Activated CD4-positive, alpha-beta T cell treated with anti-CD3 and anti-CD28 coated beads, Interleukin-2, amount 10 ng/mL, durations not matched to agents 24 days and 14 days (primary cell): ENCODE results near the gene SLC25A48. TPM values are rescaled to one million over a fixed set of nuclear protein-coding genes. Genes with fewer than 3 reads are reported as not detected.

Source experiments
- DNase-seq: peaks from one replicate; pipeline ENCODE4 v3.0.0; 2022
- H3K27ac Mint-ChIP-seq: one replicate; pipeline ENCODE4 v1.8.0; 2022; ENCODE audit warnings: mild to moderate bottlenecking, mixed read lengths
- H3K27me3 Mint-ChIP-seq: one replicate; pipeline ENCODE4 v1.8.0; 2022; ENCODE audit warnings: mixed read lengths
- H3K36me3 Mint-ChIP-seq: one replicate; pipeline ENCODE4 v1.8.0; 2022; ENCODE audit warnings: low read depth, mild to moderate bottlenecking, mixed read lengths
- H3K4me1 Mint-ChIP-seq: one replicate; pipeline ENCODE4 v1.8.0; 2021; ENCODE audit warnings: mixed read lengths
- H3K4me3 Mint-ChIP-seq: one replicate; pipeline ENCODE4 v1.8.0; 2022; ENCODE audit warnings: mild to moderate bottlenecking, moderate library complexity, mixed read lengths
- H3K9me3 Mint-ChIP-seq: one replicate; pipeline ENCODE4 v1.8.0; 2021; ENCODE audit warnings: mixed read lengths
- intact Hi-C: fragments of 100-400 bp; cut with micrococcal nuclease; formaldehyde crosslinking; loops from one replicate; pipeline ENCODE4 v1.15.1; 2023
- total RNA-seq: library from RNA; stranded (reverse); gene quantifications from 2 replicates; pipeline ENCODE4 v1.2.3, GENCODE V29; 2022

The SLC25A48 gene
- total RNA-seq, 1 donor from 2014 or later: not detected

DNA sequence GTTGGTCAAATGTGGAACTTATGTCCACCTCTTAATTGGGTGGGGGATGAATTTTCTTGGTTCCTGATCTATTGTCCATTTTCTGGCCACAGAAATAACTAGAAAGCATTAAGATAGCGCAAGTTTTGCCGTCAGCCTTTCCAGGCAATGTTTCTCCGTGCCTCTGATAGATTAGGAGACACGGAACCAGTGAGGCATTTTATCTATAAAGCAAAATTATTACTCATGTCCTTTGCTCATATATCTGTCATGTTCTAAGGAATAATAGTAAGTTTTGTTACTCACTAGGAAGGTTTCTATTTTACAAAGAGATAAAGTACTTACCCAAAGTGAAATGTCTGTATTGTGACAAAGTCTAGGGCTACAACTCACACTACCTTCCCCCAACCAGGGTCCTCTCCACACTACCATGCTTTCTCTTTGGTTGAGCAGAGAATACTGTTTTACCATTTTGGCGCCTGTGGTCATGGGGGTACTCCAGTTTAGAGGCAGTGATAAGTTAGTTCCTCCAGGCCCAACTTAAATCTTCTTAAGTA lies 81.1 kb downstream of the SLC25A48 start:
- intact Hi-C loops: no loop called here
- DNase-seq: no peak
- no peaks in the 10 kb centered on the region for H3K36me3 Mint-ChIP-seq
- peaks cover 12% of the 10 kb centered on the region for H3K27me3 Mint-ChIP-seq
- H3K27ac Mint-ChIP-seq: no peak overlapping the region
- no peaks in the 10 kb centered on the region for H3K4me1 Mint-ChIP-seq
- no peak overlapping the region for H3K4me3 Mint-ChIP-seq
- H3K9me3 Mint-ChIP-seq: no peaks in the 10 kb centered on the region

DNA sequence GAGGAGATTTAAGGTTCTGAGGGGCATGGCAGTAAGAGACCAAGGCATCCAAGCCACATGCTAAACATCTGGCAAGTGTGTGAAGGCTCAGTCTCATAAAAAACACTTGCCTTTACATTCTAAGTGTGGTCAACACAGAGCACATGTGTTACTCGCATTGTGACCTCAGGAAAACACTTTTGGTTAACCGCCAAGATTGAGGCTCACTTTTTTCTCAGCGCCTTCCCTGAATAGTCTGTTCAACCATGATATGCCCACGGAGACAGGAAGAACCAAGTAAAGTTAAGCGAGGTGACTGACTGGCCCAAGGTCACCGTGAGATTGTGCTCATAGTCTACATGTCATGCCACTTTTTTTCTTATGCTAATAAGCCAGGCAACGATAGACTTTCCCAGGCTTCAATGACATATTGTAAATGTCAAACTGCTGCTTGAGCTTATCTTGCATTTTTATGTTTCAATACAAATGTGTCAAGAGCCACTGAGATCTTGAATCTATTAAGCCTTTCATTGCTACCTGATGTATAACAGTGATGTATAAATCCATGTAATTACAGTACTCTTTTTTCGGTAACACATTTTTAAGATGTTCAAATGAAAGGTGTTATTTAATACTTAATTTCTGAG lies 82.3 kb downstream of the SLC25A48 start:
- no peaks in the 10 kb centered on the region for H3K4me1 Mint-ChIP-seq
- intact Hi-C loops: no loop called here

DNA sequence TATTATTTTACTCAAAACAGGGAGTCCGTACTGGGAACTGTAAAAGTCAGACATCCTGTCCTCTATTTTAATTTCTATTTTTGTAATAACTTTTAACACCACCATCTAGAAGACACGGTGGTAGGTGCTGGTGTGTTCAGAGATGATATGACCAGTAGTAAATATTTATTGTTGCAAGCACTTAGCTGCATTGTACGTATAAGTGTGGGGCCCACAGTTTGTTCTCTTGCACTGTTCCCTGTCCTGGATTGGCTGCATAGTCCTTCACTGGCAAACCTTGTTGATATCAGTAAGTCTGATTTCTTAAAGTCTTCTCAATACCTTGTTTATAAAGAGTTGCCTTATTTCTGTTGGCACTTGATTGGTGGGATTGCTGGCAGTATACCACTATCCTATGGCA lies 85.7 kb downstream of the SLC25A48 start:
- H3K9me3 Mint-ChIP-seq: no peaks in the 10 kb centered on the region
- H3K27me3 Mint-ChIP-seq: peaks cover 20% of the 10 kb centered on the region
- H3K36me3 Mint-ChIP-seq: no peaks in the 10 kb centered on the region
- H3K27ac Mint-ChIP-seq: no peak overlapping the region
- H3K4me3 Mint-ChIP-seq: no peak overlapping the region
- DNase-seq: no peak
- intact Hi-C loops: no loop called here
- H3K4me1 Mint-ChIP-seq: no peaks in the 10 kb centered on the region

More for the DNA sequence above, 82.3 kb downstream of the SLC25A48 start:
- Mint-ChIP-seq H3K36me3 (no peaks in the 10 kb centered on the region), H3K27me3 (peaks cover 12% of the 10 kb centered on the region), H3K9me3 (no peaks in the 10 kb centered on the region), H3K4me3 (no peak overlapping the region), H3K27ac (no peak overlapping the region)
- DNase-seq: no peak

DNA sequence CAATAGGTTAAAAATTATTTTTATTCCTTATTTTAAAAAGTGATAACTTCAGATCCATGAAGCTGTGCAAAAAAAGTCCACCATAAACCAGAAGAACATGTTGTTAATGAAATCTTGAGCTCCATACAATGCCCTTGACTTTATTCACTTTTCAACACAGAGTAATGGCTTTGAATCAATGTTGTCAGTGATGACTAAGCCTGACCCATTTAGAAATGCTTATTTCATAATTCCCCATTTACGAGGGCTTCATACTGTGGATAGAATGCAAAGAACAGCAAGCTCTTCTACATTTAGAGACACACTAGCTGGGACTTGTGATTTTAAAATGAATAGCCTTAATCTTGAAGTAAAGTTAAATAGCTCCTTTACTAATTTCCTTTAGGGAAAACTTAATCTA lies 86.9 kb downstream of the SLC25A48 start:
- H3K9me3 Mint-ChIP-seq: no peaks in the 10 kb centered on the region
- H3K27me3 Mint-ChIP-seq: peaks cover 26% of the 10 kb centered on the region
- no peaks in the 10 kb centered on the region for H3K36me3 Mint-ChIP-seq
- no peak for DNase-seq
- no peak overlapping the region for H3K4me3 Mint-ChIP-seq
- intact Hi-C loops: no loop called here
- no peaks in the 10 kb centered on the region for H3K4me1 Mint-ChIP-seq
- H3K27ac Mint-ChIP-seq: no peak overlapping the region

DNA sequence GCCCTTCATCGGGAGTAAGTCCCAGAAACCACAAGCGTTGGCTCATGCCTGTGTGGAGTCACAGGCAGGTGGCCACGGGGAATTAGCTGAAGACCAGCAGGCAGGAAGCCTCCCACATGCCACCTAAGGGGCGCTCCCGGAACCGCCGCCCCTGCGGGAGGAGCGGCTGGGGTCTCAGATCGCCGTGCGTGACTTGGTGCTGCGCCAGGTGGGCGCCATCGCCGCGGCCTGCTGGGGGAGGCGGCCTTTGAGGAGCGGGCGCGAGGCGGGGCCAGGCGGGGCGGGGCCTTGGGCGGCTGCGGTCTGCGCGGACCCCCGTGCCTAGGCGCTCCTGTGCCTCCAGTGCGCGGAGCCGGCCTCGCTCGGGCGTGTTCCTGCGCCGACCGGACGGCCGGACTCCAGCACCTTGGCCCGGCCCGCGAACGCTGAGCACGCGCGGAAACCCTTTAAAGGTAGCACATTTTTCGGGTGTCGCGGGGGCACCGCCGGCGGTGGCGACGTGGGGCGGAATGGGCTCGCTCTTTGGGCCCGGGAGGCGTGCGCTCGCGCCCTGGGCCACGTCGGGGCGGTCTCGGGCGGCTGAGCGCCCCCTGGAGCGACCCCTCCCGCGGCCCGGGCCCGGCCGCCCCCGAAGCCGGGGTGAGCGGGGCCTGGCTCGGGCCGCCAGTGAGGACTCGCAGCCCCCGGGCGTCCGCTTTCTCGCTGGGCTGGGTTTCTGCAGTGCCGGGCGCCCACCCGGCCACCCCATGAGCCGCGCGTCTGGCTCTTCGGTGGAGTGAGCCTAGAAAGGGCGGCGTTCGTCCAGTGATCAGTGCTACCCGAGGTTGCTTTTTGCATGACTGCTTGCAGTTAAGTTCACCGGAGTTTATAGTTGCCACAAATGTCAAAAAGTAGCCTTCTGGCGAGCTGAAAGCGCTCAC lies 95.8 kb downstream of the SLC25A48 start:
- no peaks in the 10 kb centered on the region for H3K36me3 Mint-ChIP-seq
- H3K4me3 Mint-ChIP-seq: no peak overlapping the region
- intact Hi-C loops: no loop called here
- H3K4me1 Mint-ChIP-seq: no peaks in the 10 kb centered on the region
- DNase-seq: no peak
- H3K27ac Mint-ChIP-seq: no peak overlapping the region
- H3K9me3 Mint-ChIP-seq: no peaks in the 10 kb centered on the region
- peaks cover 50% of the 10 kb centered on the region for H3K27me3 Mint-ChIP-seq

GRCh38 chr5:135930949-135931295 lies 96.5 kb downstream of the SLC25A48 start:
- Mint-ChIP-seq H3K27me3 (peaks cover 49% of the 10 kb centered on the region), H3K36me3 (no peaks in the 10 kb centered on the region), H3K4me1 (no peaks in the 10 kb centered on the region), H3K27ac (no peak overlapping the region), H3K9me3 (no peaks in the 10 kb centered on the region), H3K4me3 (no peak overlapping the region)
- intact Hi-C loops: no loop called here
- no peak for DNase-seq

GRCh38 chr5:135934939-135935338 lies 100.5 kb downstream of the SLC25A48 start:
- H3K36me3 Mint-ChIP-seq: no peaks in the 10 kb centered on the region
- intact Hi-C loops: no loop called here
- H3K27ac Mint-ChIP-seq: no peak overlapping the region
- H3K4me3 Mint-ChIP-seq: no peak overlapping the region
- no peaks in the 10 kb centered on the region for H3K4me1 Mint-ChIP-seq
- peaks cover 30% of the 10 kb centered on the region for H3K27me3 Mint-ChIP-seq
- no peak for DNase-seq
- no peaks in the 10 kb centered on the region for H3K9me3 Mint-ChIP-seq

GRCh38 chr5:135937245-135937911 lies 102.9 kb downstream of the SLC25A48 start:
- Mint-ChIP-seq H3K27me3 (peaks cover 16% of the 10 kb centered on the region), H3K4me1 (no peaks in the 10 kb centered on the region), H3K4me3 (no peak overlapping the region), H3K9me3 (no peaks in the 10 kb centered on the region), H3K36me3 (no peaks in the 10 kb centered on the region), H3K27ac (no peak overlapping the region)
- no peak for DNase-seq
- intact Hi-C loops: no loop called here

Other genes starting within 250 kb of the SLC25A48 start
- gene IL9, start 61.2 kb downstream of the SLC25A48 start, total RNA-seq: 0.75 TPM in 1 of 2 replicates, not detected in the other
- gene LECT2, start 120.3 kb downstream of the SLC25A48 start, total RNA-seq: not detected in 2 replicates
- not detected in 2 replicates for gene TGFBI, start 194.3 kb downstream of the SLC25A48 start, total RNA-seq